Pancreas (tissue), 10 donors: ENCODE data around the gene GNAI1. TPM values are rescaled to one million over a fixed set of nuclear protein-coding genes. Genes with fewer than 3 reads are reported as not detected.

Experiments used
- ATAC-seq, 4 donors: fragments of 200-7000 bp; cut with Tn5 transposase; one replicate each; pipeline versions ENCODE4 v1.8.0 to v1.9.1; 2020; ENCODE audit warnings: mild to moderate bottlenecking in 4 of 4, moderate library complexity in 4 of 4
- DNase-seq, 6 donors: peaks; one replicate each; pipeline ENCODE4 v3.0.0-alpha.2; 2020
- FAIRE-seq: peaks from 2 replicates; lab custom pipeline; 2012; peaks lifted over from hg19 to GRCh38; lab: Jason Lieb, UNC
- H3K27ac ChIP-seq, 4 donors: fragments of 200-600 bp; sonication (generic); 1 replicate in 3 of 4; 2 replicates in 1 of 4; pipeline versions ENCODE4 v1.5.0 to v1.8.0; 2020
- H3K27me3 ChIP-seq, 4 donors: fragments of 200-600 bp; one replicate each; pipeline ENCODE4 v1.8.0; 2021
- H3K36me3 ChIP-seq, 3 donors: fragments of 200-600 bp; sonication (generic) in 1 of 3; one replicate each; pipeline versions ENCODE4 v1.5.0 to v1.8.0; 2020 to 2021
- H3K4me1 ChIP-seq, 3 donors: fragments of 200-600 bp; one replicate each; pipeline ENCODE4 v1.8.0; 2021
- H3K4me3 ChIP-seq, 4 donors: fragments of 200-600 bp; sonication (generic) in 2 of 4; one replicate each; pipeline versions ENCODE4 v1.5.0 to v1.8.0; 2020 to 2021
- H3K9me3 ChIP-seq, 4 donors: fragments of 200-600 bp; one replicate each; pipeline ENCODE4 v1.8.0; 2021
- WGBS, 2 donors: extraction: QIAGEN DNeasy Blood & Tissue Kit; methylation state at CpG; one replicate each; pipeline ENCODE4 v1.1.7; 2013; 5-methylcytosine and 5-hydroxymethylcytosine counted together
- intact Hi-C, 3 donors: fragments of 100-400 bp; cut with DNase I; formaldehyde crosslinking; loops; one replicate each; pipeline versions ENCODE4 v1.11.1 to v1.14.2; 2022
- polyA plus RNA-seq, 2 donors: library from polyadenylated mRNA; stranded (reverse); fragments of 200-250 nt; gene quantifications; one replicate each; pipeline ENCODE4 v1.2.3, GENCODE V29; 2013
- total RNA-seq, 6 donors: library from RNA; stranded (reverse); fragmentation: NEBNext Ultra II Directional in 4 of 6; extraction: Animal tissue kit (Norgen Biotek cat#: 25700) in 4 of 6; gene quantifications; one replicate each; pipeline versions ENCODE4 v1.2.1 to v1.2.4, GENCODE V29; 2021 to 2023
- TF ChIP-seq, protein P1 (sequence below), 4 donors: fragments of 200-600 bp; sonication (generic) in 3 of 4; IDR thresholded peaks; one replicate each; pipeline versions ENCODE4 v1.5.0 to v1.8.0; 2021; ENCODE audit warnings: antibody characterized with exemption in 4 of 4
- donor health status: healthy with polysubstance abuse.
- donor health status: DM: no; HTN: no; CAD: no; lungs with moderate emphysema.
- donor health status: DM: no; HTN: no; CAD: no.
- donor health status: control.
- donor health status: control.
- donor health status: Bipolar disorder and iron deficiency.
- donor health status: DM: yes; HTN: yes; CAD: no.
- donor health status: DM: no; HTN: no; CAD: no.
- donor health status: DM: no; HTN: no; CAD: no.
- donor health status: DM: yes; HTN: yes; CAD: no.

The GNAI1 gene
- total and polyA plus RNA-seq, 8 donors = 3.0 to 25.9 (median 5.4) TPM

DNA sequence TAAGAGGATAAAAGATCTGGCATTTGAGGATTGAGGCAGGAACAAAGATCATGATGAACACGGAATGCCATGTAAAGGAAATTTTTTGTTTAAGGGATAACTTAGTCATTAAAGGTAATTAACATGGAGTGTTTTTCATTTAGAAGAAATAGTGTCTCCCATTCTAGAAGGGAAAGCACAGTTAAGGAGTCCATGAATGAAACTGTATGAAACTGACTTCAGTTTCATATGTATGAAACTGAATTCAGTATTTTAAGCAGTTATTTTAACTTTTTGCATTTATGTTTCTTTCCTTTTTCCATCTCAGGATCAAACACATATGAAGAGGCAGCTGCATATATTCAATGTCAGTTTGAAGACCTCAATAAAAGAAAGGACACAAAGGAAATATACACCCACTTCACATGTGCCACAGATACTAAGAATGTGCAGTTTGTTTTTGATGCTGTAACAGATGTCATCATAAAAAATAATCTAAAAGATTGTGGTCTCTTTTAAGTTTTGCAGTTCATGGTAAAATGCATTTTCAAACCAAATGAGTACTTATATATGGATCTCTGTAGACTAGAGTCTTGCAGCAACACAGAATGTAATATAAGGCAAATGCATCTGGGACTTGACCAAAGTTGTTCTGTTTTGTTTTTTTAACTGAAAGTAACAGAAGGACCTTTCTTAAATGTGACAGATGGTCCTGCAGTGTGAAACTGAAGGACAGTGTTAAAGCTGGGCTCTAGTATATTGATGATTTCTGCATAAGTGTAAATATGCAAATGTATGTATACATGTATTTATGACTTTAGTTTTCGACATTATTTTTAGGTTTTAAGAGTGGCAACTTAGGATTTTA, 82.6 kb downstream of the GNAI1 start:
- TF ChIP-seq, protein P1, sequence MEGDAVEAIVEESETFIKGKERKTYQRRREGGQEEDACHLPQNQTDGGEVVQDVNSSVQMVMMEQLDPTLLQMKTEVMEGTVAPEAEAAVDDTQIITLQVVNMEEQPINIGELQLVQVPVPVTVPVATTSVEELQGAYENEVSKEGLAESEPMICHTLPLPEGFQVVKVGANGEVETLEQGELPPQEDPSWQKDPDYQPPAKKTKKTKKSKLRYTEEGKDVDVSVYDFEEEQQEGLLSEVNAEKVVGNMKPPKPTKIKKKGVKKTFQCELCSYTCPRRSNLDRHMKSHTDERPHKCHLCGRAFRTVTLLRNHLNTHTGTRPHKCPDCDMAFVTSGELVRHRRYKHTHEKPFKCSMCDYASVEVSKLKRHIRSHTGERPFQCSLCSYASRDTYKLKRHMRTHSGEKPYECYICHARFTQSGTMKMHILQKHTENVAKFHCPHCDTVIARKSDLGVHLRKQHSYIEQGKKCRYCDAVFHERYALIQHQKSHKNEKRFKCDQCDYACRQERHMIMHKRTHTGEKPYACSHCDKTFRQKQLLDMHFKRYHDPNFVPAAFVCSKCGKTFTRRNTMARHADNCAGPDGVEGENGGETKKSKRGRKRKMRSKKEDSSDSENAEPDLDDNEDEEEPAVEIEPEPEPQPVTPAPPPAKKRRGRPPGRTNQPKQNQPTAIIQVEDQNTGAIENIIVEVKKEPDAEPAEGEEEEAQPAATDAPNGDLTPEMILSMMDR (IDR thresholded peaks at IDR 0.05) = no peak
- no peak for FAIRE-seq
- WGBS, 2 donors = 66 to 92% methylated on average over 2 of the region's 2 CpGs

DNA sequence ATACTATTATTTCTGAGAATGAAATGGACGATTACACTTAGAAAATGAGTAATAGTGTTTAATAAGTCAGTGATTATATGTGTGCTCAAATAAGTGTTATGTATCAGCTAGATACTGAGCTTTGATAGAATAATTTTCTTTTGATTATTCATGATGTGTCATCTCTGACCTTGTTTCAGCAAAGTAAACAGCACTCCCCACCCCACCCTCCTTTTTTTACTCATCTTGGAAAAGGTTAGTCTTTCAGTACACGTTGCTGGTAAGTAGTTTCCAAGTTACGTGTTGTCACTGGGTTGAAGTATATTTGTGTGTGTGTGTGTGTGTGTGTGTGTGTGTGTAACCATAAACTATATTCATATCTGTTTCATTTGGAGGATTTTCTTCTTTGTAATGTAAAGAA, 84.1 kb downstream of the GNAI1 start:
- DNase-seq = no peak
- H3K4me1 ChIP-seq = no peaks in the 10 kb centered on the region
- H3K27me3 ChIP-seq = no peaks in the 10 kb centered on the region
- intact Hi-C loops = no loop called here
- no peaks in the 10 kb centered on the region for H3K36me3 ChIP-seq
- H3K27ac ChIP-seq = no peak overlapping the region
- no peak for FAIRE-seq
- 37 to 62% methylated on average over 3 of the region's 3 CpGs for WGBS, 2 donors
- TF ChIP-seq, protein P1 (IDR thresholded peaks at IDR 0.05) = no peak
- H3K9me3 ChIP-seq = no peaks in the 10 kb centered on the region
- H3K4me3 ChIP-seq = no peak overlapping the region
- peak in 3 of 4 donors; percentile 32 to 61 (median 38) for ATAC-seq

More for the DNA sequence above, 82.6 kb downstream of the GNAI1 start:
- ATAC-seq (no peak), DNase-seq (no peak)
- Histone ChIP-seq H3K27ac (no peak overlapping the region), H3K36me3 (no peaks in the 10 kb centered on the region), H3K9me3 (no peaks in the 10 kb centered on the region), H3K27me3 (no peaks in the 10 kb centered on the region), H3K4me1 (no peaks in the 10 kb centered on the region), H3K4me3 (no peak overlapping the region)
- intact Hi-C loops = no loop called here

DNA sequence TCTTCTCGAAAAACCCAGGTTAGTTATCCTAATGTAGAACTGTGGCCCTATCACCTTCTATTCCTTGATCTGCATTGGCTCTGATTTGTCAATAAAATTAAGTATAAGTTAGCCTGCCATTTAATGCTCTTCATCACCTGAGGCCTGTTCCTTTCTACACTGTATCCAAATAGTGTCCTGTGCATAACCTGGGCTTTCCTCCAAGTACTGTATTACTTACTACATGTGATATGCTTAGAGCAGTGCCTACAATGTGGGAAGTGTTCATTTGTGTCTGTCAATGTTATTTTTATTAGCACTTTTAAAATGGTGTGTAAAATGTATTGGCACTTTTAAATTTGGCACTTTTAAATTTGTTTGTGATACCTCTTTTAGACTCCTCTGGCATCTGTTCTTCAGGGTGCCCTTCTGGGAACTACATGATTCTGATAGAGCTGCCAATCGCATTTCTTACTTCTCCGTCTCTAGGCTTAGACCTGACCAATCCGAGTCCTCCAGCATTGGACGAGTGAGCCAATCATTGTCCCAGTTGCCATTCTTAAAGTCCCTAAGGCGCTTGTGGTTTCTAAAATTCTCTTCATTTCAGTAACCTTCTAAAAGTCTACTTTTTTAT, 85.5 kb downstream of the GNAI1 start:
- Histone ChIP-seq H3K4me3 (no peak overlapping the region), H3K36me3 (no peaks in the 10 kb centered on the region), H3K9me3 (no peaks in the 10 kb centered on the region), H3K4me1 (no peaks in the 10 kb centered on the region), H3K27me3 (no peaks in the 10 kb centered on the region), H3K27ac (no peak overlapping the region)
- intact Hi-C loops = no loop called here
- 87 to 93% methylated on average over 6 of the region's 6 CpGs for WGBS, 2 donors
- TF ChIP-seq, protein P1 (IDR thresholded peaks at IDR 0.05) = no peak
- ATAC-seq (no peak), DNase-seq (no peak), FAIRE-seq (no peak)

DNA sequence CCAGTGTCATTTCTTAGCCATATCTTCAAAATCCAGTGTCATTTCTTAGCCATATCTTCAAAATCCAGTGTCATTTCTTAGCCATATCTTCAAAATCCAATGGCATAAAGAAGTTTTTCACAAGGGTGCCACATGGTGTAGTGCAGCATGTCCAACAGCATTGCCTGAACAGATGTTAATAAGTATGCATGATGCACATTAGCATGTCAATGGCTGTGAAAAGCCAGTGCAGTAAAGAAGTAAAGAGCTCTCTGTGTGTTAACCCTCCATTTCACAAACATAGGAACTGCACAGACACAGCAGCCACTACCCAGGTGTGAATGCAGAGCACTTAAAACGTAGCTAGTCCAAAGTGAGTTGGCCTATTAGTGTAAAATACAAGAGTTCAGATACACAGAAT, 89.8 kb downstream of the GNAI1 start:
- Histone ChIP-seq H3K4me3 (no peak overlapping the region), H3K36me3 (no peaks in the 10 kb centered on the region), H3K27ac (no peak overlapping the region), H3K27me3 (no peaks in the 10 kb centered on the region), H3K4me1 (no peaks in the 10 kb centered on the region), H3K9me3 (no peaks in the 10 kb centered on the region)
- FAIRE-seq (no peak), DNase-seq (no peak), ATAC-seq (no peak)
- WGBS, 2 donors = 85 to 90% methylated on average over 1 of the region's 1 CpG
- TF ChIP-seq, protein P1 (IDR thresholded peaks at IDR 0.05) = no peak
- intact Hi-C loops = no loop called here

DNA sequence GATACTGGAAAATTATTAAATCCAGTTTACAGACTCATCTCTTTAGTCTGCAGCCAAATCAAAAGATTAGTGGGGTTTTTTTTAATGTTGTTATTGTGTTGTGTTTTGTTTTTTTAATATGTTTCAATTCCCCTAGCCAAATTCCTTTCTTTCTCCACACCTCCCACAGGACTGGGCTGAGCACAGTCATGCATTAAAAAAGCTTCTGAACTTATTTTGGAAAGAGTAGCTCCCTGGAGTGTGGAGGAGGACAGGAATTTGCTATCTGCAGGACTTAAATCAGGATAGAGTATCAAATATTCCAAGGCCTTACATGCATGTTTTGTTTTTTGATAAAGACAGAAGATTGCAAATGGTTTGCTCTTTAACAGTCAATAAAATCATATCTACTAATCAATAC, 90.7 kb downstream of the GNAI1 start:
- intact Hi-C loops = no loop called here
- no peaks in the 10 kb centered on the region for H3K9me3 ChIP-seq
- H3K4me3 ChIP-seq = no peak overlapping the region
- no peak for DNase-seq
- H3K4me1 ChIP-seq = no peaks in the 10 kb centered on the region
- no peak overlapping the region for H3K27ac ChIP-seq
- no peaks in the 10 kb centered on the region for H3K36me3 ChIP-seq
- no peak for FAIRE-seq
- H3K27me3 ChIP-seq = no peaks in the 10 kb centered on the region
- ATAC-seq = peak in 1 of 4 donors; percentile 42
- TF ChIP-seq, protein P1 (IDR thresholded peaks at IDR 0.05) = no peak
